Measurements from ENCODE around the gene NRAP.

GRCh38 chr10:113541549-113541927 lies 122.3 kb downstream of the NRAP start:
- TF ChIP-seq POLR2A (IDR thresholded peaks at IDR 0.05; ENCODE audit: low read depth, low read length) = no peak
- TF ChIP-seq POLR2AphosphoS5 (IDR thresholded peaks at IDR 0.05; ENCODE audit: low read depth, low read length) = no peak
- TF ChIP-seq TAF1 (IDR thresholded peaks at IDR 0.05; ENCODE audit: borderline replicate concordance, low read depth, low read length) = no peak
